Retinal pigment epithelial cell (primary cell): Measurements from ENCODE around the gene MBD6.

Experiments
- DNase-seq: peaks from one replicate; pipeline ENCODE4 v3.0.0-alpha.2; 2010; ENCODE audit warnings: low read depth
- H3K4me3 ChIP-seq: 2 replicates; pipeline ENCODE4 v1.5.1; 2011; ENCODE audit warnings: mild to moderate bottlenecking, low read length, control low read depth, moderate library complexity
- TF ChIP-seq, protein P1 (sequence below): conservative IDR thresholded peaks from 2 replicates; pipeline ENCODE4 v1.5.1; 2011; ENCODE audit warnings: low read depth, low read length, control low read depth, inconsistent platforms

Gene MBD6

DNA sequence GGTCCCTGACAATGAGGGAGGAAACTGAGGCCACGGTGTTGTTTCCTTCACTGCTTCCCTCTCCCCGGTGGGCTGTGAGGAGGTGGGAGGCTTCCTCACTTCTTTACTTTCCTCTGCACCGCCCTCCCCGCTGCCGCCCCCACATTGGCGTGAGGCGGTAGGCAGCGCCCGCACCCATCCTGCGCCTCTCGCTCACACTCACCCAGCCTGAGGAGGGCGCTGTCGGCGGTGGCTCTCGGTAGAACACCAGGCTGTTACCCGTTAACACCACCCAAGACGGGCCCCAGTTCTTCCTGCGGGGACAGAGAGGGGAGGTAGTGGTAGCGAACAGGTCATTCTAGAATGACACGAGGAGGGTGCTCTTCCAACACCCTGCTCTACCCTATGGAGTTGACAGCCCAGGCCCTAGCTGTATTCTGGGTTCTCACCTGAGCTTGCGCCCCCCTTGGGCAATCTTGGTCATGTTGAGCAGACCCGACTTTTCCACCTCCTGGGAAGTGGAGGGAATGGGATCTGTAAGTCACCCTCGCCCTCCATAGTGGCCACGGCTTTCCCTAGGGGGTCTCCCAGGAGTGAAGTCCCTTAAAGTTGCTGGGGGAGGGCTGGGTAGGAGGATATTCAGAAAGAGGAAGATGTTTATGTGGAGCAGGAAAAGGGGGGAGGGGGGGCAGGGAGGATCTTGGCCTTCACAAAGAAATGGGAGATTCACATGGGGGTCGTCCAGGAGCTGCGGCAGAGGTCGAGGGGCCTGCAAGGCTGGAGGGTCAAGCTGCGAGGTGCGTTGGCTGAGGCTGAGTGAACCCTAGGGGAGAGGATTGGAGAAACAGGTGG is 46.2 kb upstream of the MBD6 start:
- DNase-seq: no peak
- TF ChIP-seq, protein P1, sequence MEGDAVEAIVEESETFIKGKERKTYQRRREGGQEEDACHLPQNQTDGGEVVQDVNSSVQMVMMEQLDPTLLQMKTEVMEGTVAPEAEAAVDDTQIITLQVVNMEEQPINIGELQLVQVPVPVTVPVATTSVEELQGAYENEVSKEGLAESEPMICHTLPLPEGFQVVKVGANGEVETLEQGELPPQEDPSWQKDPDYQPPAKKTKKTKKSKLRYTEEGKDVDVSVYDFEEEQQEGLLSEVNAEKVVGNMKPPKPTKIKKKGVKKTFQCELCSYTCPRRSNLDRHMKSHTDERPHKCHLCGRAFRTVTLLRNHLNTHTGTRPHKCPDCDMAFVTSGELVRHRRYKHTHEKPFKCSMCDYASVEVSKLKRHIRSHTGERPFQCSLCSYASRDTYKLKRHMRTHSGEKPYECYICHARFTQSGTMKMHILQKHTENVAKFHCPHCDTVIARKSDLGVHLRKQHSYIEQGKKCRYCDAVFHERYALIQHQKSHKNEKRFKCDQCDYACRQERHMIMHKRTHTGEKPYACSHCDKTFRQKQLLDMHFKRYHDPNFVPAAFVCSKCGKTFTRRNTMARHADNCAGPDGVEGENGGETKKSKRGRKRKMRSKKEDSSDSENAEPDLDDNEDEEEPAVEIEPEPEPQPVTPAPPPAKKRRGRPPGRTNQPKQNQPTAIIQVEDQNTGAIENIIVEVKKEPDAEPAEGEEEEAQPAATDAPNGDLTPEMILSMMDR: peak; percentile 40
- peak overlapping the region; percentile 25 for H3K4me3 ChIP-seq

DNA sequence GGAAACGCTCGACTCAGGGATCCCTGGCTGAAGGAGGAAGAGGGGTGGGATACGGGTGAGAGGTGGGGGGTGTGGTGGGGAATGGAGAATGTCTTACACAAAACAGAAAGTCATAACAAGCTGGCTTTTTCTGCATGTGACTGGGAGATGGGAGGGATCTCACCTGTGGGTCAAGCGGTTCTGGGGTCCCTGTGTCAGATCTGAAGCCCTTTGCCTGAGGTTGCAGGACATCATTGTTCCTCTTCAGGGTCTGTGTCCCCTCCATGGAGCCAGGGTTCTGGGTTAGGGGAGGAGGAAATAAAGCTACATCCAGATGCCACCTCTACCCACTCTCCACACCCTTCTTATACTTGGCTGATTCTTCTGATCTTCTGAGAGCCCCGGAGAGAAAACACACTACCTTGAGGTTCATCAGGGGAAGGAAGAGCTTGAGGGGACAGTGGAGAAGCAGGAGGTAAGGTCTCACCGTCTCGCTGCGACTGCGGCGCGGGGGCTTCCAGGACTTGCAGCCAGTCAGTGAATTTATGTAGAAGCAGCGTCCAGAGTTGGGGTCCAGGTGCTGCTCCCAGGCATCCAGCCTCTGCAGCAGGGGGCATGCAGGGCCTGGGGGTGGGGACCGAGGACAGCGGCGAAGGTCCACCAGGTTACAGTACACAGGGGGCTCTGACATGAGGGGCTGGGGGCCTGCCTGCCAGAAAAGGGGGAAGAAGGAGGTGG is 45.5 kb upstream of the MBD6 start:
- TF ChIP-seq, protein P1: no peak
- no peak overlapping the region for H3K4me3 ChIP-seq
- no peak for DNase-seq

DNA sequence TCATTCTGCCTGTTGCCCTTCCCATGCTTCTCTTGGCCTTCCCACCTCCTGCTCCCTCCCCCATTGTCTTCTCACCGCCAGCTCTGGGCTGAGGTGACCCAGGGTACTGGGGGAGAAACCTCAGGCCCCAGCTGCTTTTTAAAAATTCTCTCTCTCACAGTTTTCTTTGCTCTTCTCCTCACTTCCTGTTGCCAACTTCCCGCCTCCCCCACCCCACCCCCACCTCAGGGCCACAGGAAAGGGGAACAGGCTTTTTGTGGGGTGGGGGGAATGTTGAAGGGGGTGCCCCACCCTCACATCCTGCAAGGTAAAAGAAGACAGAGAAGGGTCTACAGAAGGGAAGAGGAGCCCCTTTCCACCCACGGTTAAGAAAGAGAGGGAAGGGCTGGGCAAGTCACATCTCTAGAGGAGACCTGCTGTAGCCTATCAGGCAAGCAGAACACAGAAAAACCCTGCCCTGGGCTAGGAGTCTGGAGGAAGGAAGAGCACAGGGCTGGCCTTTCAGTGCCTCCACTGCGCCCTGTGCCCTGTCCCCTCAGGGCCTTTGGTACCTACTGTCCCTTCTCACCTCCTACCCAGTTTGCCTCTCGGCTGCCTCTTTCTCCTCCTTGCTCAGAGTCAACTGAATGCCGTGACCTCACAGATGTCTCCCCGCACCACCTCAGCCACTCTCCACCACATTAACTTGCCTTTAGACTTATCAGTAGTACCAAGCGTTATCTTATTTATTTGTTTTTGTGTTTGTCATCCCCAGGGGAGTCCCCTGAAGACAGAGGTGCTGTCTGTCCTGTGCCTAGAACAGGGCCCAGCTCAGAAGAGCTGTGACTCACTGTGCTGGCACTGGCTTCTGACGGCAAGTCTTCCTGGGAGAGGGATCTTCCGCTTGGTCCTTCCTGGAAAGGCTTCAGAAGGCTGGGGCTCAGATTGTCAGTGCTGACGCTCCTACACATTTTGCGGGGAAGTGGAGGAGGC is 44.6 kb upstream of the MBD6 start:
- TF ChIP-seq, protein P1: no peak
- no peak for DNase-seq
- H3K4me3 ChIP-seq: no peak overlapping the region

DNA sequence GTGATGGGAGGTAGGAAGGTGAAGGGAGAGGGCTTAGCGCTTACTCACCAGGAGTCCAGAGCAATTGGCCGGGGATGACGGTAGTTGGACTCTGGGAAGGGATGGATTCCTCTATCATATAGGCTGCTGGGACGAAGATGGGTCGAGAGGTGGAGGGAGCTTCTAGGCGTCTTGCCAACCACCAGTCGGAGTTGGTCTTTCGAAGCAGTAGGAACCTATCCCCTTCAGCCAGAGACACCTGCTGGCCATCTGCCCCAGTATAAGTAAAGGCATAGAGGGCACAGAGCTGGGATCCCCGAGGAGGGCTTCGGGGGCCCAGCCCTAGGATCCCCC is 43.6 kb upstream of the MBD6 start:
- no peak overlapping the region for H3K4me3 ChIP-seq
- no peak for DNase-seq
- TF ChIP-seq, protein P1: no peak

DNA sequence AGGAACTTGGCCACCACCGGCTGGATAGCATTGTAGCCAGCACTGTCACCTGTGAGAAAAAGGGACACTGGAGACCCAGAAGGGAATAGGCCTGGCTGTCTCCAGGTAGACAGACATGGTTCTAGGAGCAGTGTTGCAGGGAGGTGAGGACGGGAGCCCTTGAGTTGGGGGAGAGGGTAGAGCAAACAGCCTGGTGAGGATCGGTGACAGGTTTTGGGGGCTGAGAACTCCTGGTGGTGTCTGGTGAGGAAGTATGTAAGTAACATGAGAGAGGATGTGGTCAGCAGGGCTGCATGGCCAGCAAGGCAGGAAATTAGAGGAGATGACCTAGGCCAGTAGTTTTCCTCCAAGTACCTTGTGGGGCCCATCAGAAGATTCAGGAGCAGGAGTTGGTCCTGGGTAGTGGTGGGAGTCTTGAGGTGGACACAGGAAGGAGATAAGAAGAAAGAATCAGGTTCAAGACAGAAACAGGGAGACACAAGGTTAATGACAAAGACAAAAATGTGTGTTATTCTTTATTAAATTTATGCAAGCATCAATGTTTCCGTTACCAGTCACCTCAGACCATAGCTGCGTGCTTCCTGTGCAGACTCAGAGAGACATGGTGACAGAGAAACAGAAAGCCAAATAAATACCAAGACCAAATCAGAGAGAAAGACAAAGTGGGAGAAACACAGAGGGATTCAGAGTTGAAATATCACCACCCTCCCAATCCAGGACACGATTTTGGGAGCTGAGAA is 43.1 kb upstream of the MBD6 start, which contains the start of gene ARHGAP9:
ARHGAP9 (minus strand) TSS at position 491 of the 740 bp plus-strand sequence; CDS start at position 31, 460 bp downstream.
- TF ChIP-seq, protein P1: no peak
- H3K4me3 ChIP-seq: no peak within 1 kb of the TSS
- DNase-seq: no peak

DNA sequence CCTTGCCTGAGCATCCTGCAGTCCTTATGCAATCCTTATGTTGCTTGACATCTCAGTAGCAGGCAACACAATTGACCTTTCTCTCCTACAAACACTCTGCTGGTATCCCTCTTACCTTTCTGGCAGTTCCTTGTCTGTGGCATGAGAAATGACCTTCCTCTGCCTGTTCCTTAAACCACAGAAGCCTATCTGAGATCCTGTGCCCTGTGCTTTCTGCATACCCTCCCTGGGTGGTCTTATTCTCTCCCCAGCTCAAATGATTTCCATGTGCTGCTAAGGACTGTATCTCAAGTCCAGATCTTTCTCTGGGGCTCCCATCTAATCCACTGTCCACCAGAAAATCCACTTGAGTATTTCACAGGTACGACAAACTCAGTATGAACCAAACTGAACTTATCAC is 41.0 kb upstream of the MBD6 start:
- DNase-seq: no peak
- TF ChIP-seq, protein P1: no peak
- no peak overlapping the region for H3K4me3 ChIP-seq
